Hematopoietic multipotent progenitor cell (in vitro differentiated cells): ENCODE results near the gene PSMA7. TPM values are rescaled to one million over a fixed set of nuclear protein-coding genes. Genes with fewer than 3 reads are reported as not detected.
"Not testable (repeated sequence)": the region's sequence is repeated elsewhere in the genome, so short reads cannot be mapped to it uniquely, and the experiment has no call there.

ENCODE experiments used
- DNase-seq, 3 donors: peaks; one replicate each; pipeline ENCODE4 v3.0.0-alpha.2; 2011 to 2015; ENCODE audit warnings: low read depth in 2 of 3, low spot score in 2 of 3
- total RNA-seq: library from RNA; depleted of rRNA; stranded (reverse); fragments of >200 nt; gene quantifications from one replicate; pipeline ENCODE4 v1.2.3, GENCODE V29; 2012

The PSMA7 gene
- total RNA-seq, 1 donor: 275 TPM

GRCh38 chr20:62121776-62122653 is 21.2 kb downstream of the PSMA7 start, which contains the start of gene LSM14B:
Gene LSM14B, plus strand, starts transcription at chr20:62122475. Its CDS starts 192 bp downstream, at chr20:62122667.
- peak; percentile 97 to 98 (median 98) for DNase-seq

GRCh38 chr20:62120990-62121775 is 22.0 kb downstream of the PSMA7 start:
- DNase-seq: peak in 1 of 3 donors; percentile 56

GRCh38 chr20:62120365-62120762 is 22.8 kb downstream of the PSMA7 start:
- no peak for DNase-seq

- no peak for DNase-seq
Observed at GRCh38 chr20:62119591-62120364, 23.4 kb downstream of the PSMA7 start.

- no peak for DNase-seq
Observed at GRCh38 chr20:62119115-62119514, 24.1 kb downstream of the PSMA7 start.

GRCh38 chr20:62118113-62119043 is 24.8 kb downstream of the PSMA7 start:
- no peak for DNase-seq

GRCh38 chr20:62117658-62118057 is 25.5 kb downstream of the PSMA7 start:
- DNase-seq: peak; percentile 52 to 90 (median 67)

- no peak for DNase-seq
Observed at GRCh38 chr20:62117362-62117646, 25.9 kb downstream of the PSMA7 start.

GRCh38 chr20:62116558-62117361 is 26.4 kb downstream of the PSMA7 start:
- DNase-seq: no peak

GRCh38 chr20:62115800-62116407 is 27.3 kb downstream of the PSMA7 start:
- DNase-seq: not testable (repeated sequence)

GRCh38 chr20:62114894-62115293 is 28.3 kb downstream of the PSMA7 start:
- DNase-seq: no peak

- no peak for DNase-seq
Observed at GRCh38 chr20:62112368-62112767, 30.8 kb downstream of the PSMA7 start.

GRCh38 chr20:62111148-62111547 is 32.0 kb downstream of the PSMA7 start:
- DNase-seq: peak in 1 of 3 donors; percentile 24

- no peak for DNase-seq
Observed at GRCh38 chr20:62105592-62105991, 37.6 kb downstream of the PSMA7 start.

- DNase-seq: no peak
Observed at GRCh38 chr20:62104791-62105345, 38.3 kb downstream of the PSMA7 start.

GRCh38 chr20:62104234-62104789 is 38.9 kb downstream of the PSMA7 start:
- DNase-seq: no peak

- no peak for DNase-seq
Observed at GRCh38 chr20:62103508-62104233, 39.5 kb downstream of the PSMA7 start.
